Breast epithelium (tissue), 3 donors: ENCODE measurements around the gene LITAF.

Experiments used
- CTCF ChIP-seq, 3 donors: fragments of 450-650 bp; IDR thresholded peaks; one replicate each; pipeline ENCODE4 v1.5.1; 2016 to 2017; ENCODE audit warnings: antibody characterized with exemption in 3 of 3, mild to moderate bottlenecking in 3 of 3, moderate library complexity in 3 of 3
- POLR2A ChIP-seq: fragments of 450-650 bp; IDR thresholded peaks from one replicate; pipeline ENCODE4 v1.6.1; 2016; ENCODE audit warnings: antibody characterized with exemption, mild to moderate bottlenecking, moderate library complexity
- POLR2AphosphoS5 ChIP-seq, 3 donors: sonication (generic); formaldehyde crosslinking; IDR thresholded peaks; one replicate each; pipeline ENCODE4 v1.6.1; 2017; ENCODE audit warnings: antibody characterized with exemption in 3 of 3

- TF ChIP-seq CTCF (IDR thresholded peaks at IDR 0.05) (no peak), POLR2A (no peak), POLR2AphosphoS5 (IDR thresholded peaks at IDR 0.05) (no peak)
Measured at GRCh38 chr16:11501632-11502031, 85.1 kb downstream of the LITAF start.
